Activated CD8-positive, alpha-beta memory T cell treated with anti-CD3 and anti-CD28 coated beads for 24 hours (primary cell): Measurements from ENCODE around the gene BABAM2.

Experiments
- DNase-seq: peaks from one replicate; pipeline ENCODE4 v3.0.0-alpha.2; 2020

The BABAM2 gene

DNA sequence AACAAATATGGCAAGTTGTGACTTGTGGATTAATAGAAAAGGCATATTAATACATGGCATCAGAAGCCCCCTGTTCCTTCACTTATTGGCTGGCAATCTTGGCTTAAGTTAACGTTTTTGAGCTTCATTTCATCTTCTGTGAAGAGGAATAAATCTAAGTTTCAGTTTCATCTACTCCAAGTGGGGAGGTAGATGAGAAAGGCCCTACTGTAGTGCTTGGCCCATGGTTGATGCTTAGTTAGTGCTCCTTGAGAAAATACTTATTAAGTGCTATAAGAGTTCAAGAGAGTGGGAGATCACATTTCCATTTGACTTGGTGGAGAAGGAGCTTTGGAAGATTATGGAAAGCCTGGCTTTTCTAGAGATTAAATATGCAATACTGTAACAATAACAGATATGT lies 244.3 kb downstream of the BABAM2 start:
- no peak for DNase-seq

DNA sequence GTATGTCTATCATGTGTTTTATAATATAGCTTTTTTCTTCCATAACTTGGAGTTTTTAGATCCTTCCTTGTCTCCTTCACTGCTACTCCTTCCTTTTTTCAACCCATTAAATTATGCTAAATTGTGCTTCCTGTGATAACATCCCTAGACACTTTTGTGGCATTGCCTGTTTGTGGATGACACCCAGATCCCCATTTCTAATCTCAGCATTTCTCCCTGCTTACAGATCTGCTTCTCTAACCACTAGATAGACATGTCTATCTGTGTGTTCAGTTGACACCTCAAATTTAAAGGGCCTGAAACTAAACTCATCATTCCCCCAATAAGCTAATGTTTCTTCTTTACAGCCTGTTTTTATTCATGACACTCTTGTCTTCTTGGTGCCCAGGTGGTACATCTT lies 244.8 kb downstream of the BABAM2 start:
- DNase-seq, result no peak

DNA sequence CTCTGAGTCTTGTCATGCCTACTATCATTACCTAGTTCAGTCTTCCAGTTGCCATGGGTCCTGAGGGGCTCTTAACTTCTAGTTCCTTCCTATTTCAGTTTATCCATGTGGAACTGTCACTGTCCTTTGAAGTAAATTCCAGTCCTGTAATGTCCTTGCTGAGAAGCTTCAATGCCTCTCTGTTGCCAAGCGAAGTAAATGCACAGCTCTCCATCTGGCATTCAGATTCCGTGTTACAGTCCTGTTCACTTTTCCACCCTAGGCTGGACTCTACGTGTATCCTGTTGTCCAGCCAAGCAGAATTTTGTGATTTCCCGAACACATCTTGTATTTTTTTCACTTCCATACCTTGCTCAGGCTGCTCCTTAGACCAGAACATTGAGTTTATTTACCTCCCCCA lies 245.3 kb downstream of the BABAM2 start:
- DNase-seq, result no peak

DNA sequence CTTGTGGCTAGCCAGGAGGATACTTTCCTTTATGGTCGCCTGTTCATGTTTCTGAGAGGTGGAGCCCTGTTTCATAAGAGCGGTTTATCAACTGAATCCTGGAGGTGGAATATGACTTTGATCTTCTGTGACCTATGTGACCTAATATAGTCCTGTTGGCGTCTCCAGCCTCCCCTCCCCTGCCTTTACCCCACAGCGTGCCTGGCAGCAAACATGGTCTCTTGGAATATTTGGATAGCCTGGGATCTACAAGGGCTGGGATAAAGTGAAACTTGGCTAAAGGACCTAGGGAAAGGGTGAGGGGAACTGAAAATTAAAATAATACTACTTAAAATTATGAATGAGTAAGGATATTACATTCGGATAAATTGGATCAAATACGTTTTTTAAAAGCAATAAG lies 246.0 kb downstream of the BABAM2 start:
- no peak for DNase-seq

DNA sequence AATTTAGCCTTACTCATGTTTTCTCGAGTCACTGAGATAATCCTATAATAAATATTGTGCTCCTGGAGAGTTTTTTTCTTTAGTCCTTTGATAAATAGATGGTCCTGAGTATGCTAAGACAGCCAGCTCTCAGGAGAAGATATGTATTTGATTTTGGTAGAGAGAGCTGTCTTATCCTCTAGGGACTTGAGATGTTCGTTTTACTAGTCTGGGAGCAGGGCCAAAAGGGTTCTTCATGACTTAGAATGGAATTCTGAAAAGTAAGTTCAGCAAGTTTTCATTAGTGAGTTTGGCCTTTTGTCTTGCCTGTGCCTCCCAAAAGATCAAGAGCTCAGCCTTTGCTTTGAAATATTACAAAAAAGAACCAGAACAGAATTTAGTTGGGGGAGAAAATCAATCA lies 246.7 kb downstream of the BABAM2 start:
- no peak for DNase-seq

DNA sequence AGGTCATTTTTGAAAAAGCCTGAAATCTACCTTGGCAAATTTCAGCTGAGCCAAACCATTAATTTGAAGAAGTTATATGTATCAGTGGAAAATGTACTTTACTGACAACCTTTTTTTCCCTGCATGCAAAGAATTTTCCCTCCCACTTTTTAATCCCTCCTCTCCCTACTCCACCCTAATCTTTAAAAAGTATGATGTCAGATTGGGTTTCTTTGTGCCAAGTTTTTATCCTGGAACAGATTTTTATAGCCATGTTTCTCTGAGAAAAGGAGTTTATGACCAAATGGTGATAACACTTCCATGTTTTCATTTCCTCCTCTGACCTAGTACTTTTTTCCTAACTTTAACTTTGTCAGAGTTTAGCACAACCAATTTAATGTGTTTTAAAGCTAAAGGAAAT lies 251.9 kb downstream of the BABAM2 start:
- no peak for DNase-seq

DNA sequence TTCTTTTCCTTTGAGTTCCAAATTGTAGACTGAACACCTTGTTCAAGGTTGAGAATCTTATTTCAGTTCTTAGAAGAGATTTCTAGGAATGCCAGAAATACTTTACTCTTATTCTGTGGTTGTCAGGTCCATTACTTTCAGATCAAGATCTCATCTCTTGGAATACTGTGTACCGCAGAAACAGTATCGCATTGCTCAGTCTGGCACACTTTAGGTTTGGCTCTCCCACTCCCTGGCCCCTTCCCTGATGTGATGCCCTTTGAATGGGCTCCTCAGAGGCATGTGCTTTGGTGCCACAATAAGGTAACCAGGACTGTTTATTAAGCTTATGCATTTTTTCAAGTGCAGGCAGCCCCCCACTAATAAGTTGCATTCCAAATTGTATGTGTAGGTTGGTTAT lies 257.5 kb downstream of the BABAM2 start:
- DNase-seq, result no peak

DNA sequence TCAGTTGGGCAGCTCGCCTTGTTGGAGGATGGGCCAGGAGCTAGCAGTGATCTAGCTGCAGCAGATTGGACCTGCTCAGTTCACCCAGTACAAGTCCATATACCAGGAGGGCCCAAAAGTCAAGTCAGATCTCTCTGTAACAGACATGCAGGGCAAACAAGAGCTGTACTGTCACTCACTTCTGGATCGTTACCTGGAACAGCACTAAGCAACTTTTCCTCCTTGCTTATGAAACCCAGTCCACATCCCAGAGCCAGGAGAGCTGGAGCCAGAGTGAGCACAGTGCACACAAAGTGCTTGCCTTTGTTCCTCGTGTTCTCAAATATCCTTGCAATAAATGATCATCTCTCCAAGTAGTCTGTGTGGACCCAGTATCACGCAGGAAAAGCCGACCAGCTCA lies 258.0 kb downstream of the BABAM2 start:
- no peak for DNase-seq

DNA sequence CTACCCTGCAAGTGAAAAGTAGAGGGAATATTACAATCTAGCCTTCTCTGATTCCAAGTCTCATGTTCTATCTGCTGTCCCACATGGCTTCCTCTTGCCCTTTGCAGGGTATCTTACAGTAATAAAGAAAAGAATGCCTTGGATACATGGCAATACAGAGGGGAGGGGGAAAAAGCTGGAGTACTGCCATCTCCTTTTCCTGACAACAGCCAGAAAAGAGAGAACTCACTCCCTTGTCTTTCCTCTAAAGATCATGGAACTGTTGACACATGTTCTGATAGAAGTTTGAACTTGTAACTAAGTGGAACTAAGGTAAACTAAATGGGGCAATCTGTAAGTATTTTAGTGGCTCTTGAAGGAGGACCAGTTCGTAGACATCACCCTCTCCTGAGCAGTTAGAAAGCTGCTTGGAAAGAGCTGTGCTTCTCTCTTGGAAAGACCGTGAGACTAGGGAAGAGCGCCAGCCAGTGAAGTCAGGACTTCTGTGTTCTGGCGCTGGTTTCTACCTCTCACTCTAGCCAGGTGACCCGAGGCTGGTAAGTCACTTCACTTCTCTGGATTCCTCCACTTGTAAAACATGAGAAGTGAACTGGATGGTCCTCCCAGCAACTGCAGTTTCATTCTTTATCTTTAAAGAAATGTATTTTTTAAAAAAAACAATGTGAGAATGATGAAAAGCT lies 259.8 kb downstream of the BABAM2 start:
- DNase-seq, result no peak

DNA sequence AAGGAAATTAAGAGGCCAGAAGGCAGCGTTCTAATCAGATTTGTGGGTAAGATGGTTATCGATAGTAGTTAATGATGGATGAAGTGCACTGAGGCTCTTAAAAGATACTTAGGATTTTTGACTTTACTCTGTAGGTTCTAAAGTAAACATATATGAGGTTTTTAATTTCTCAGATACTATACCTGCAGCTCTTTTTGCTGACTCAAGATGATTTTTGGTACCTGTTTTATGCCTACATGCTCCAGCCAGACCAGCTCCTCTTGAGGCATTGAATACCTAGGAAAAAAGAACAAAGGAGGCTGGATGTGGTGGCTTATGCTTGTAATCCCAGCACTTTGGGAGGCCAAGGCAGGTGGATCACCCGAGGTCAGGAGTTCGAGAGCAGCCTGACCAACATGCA lies 260.5 kb downstream of the BABAM2 start:
- no peak for DNase-seq

DNA sequence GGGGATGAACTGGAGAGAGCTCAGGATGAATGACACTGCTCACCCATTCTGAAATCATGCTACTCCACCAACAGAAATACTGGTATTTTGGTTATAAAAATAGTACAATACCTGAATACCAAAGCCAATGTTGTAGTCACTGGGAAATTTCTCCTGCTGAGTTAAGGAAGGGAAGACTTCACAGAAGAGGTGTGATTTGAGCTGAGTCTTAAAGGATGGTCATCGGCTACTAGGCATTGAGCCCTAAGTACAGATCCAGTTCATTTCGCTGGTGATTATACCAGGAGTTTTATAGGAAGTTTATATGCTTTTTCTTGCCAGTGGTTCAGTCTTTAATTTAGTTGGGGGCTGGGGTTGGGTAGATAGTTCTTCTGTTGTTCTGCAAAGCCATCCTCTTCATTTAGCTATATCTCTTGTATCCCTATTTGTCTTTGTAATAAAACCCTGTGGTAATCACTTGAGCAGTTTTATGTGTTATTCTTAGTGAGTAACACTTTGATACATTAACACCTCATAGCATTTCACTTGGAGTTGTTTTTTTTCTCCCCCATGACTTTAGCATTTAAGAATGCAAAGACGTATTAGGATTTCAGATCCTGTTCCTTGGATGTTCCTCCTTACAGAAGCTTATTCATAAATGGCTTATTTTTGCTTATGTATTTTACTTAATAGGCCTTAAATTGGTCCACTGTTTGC lies 262.2 kb downstream of the BABAM2 start:
- no peak for DNase-seq

DNA sequence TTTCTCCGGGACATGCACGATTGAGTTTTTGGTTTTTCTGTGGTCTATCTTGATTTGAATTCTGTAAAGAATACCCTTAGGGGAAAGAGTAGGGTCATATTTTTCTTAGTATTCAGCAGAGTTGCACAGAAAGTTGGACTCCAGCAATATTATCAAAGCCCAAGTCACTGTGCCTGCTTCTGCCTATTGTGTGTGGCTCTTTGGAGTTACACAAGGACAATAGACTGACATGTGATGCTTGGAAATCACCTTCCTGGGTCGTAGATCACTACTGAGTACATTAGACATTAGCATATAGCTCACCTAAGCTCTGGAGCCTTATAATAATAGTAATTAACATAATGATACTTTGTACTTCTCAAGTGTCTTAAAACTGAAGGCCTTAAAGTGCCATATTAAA lies 263.3 kb downstream of the BABAM2 start:
- DNase-seq, result no peak

DNA sequence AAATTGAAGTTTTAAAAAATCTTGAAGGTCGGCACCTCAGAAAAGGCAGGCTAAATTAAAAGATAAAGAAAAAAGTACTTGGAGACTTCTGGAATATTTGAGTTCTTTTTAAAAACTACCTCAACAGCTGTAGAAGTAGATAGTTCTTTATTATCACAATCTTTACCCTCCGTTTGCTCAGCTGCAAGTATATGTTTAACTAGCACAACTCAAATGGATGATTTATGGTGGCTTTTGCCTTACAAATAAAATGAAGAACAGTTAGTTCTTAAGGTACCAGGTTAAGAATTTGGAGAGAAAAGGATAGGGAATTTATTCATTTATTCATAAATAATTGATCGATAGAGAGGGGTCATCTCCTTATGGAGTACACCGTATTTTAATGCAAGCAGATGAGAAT lies 264.6 kb downstream of the BABAM2 start:
- no peak for DNase-seq

DNA sequence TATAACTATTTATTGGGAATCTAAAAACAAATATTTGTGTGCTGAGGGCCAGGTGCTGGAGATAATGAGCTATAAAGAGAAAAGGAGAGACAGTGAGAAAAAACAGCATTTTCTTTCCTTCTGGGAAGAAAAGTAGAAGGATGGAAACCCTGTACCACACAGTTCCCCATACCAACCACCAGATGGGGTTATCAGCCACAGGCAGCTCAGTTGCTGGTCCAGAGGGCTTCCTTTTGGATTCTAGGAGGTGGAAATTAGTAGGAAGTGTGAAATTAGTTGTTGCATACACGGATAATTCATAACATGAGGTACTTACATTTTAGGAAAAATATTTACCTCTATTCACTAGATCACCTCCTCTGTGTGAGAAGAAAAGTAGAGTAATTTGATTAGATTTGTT lies 265.1 kb downstream of the BABAM2 start:
- DNase-seq, result no peak

DNA sequence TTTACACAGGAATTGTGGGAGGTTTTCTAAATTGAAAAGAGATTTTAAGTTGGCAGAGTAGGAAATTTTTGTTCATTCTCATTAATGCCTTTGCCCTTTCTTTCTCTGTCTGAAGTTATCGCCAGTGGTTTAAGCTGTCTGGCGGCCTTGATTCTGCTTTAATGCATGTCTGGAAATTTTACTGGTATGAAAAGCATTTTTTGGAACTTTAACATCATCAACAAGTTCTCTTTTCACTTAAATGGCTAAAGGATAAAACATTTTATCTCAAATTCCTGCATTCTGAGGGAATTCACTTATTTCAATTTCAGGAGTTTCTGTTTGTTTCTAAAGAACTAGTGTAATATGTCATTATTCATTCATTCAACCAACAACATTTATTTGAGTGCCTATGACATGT lies 268.3 kb downstream of the BABAM2 start:
- no peak for DNase-seq

DNA sequence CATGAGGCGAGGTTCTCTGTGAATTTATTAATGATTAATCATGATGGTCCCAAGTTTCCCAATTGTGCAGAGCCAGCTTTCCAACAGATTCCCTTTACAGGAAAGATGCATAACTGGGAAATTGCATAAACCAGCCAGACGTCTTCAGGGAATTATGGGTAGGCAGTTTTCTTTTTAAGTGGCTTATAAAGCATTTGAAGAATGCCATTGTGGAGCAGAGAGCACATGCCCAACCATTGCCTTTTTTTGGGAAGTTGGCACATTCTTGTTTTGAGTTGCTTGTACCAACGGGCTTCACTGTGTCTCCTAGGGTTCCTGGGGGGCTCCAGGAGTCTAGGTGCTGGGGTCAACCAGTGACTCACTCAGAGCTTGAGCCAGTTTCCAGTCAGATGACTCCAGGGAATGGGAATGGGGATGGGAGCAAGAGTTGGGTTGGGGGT lies 270.5 kb downstream of the BABAM2 start:
- no peak for DNase-seq

DNA sequence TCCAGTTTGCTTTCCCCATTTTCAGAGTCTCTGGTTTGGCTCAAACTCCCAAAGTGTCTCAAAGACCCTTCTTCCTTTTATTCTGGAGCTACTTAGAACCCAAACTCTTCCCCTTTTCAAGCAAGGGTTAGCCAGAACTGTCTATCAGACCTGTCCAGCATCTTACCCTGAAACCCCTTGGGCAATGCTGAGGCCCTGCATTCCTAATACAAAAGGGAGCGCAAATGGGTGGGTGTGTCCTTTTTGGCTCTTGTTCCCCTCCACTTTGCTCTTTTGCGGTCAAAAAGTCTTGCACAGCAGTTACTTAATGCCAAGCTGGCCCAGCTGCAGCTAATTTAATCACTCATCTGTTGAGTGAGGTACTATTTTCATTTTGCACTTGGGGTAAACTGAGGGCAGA lies 270.9 kb downstream of the BABAM2 start:
- DNase-seq, result no peak

DNA sequence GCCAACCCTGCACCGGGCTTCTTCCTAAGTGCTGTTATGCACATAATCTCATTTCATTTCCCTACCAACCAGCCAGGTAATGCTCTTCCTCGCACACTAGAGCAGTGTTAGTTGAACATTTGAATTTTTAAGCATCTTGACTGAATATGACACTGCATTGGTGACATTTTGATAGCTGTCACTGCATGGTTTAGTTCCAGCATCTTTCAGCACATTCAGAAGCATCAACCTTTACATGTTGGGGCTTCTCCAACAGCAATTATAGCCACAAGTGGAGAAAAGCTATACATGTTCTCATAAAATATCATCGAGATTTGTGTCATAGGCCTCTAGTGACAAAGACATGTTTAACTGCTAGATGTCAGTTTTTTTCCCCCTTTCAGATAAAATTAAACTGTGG lies 272.0 kb downstream of the BABAM2 start:
- no peak for DNase-seq

DNA sequence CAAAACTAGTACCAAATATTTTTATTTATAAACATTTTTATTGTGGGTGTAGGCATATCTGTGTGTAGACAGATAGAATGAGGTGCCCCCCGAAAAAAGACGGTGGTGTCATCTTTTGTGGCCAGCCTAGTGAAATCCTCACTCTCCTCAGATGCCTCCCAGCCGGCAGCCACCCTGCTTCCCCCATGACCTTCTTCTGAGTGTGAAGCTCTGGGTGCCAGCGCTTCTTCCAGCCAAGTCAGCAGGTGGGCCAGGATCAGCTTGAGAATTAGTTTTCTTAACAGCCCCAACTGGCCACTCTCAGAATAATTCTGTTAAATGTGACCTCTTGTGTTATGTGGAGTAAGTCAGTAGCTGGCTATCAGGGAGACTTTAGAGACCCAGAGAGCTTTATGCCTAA lies 272.5 kb downstream of the BABAM2 start:
- no peak for DNase-seq

DNA sequence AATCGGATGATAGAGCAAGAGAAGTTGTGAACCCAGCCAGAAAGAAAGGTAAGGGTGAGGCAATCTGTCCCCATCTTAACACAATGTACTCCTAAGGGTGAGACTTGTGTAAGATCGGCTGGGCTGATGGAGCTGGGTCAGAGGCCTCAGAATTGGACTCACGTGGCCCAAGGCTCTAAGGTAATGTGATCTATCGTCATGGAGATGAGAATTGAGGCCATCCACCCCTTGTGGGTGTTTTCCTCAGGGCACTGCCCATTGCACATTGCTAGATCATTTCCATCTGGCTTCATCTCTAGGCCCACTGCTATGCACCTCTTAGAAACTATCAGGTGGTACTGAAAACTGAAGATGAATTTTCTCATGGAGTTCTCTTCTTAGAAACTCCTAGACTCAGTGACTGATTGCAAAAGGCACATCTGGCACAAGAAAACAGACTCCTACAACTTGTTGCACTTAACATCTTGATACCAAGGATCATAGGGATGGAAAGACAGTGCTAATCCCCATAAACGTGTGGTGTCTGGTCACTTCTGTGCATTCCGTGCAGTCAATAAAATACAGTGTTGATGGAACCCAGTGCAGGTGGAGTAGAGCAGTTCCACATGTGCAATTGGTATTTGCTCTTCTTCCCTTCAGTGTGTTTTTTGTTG lies 273.2 kb downstream of the BABAM2 start:
- no peak for DNase-seq

DNA sequence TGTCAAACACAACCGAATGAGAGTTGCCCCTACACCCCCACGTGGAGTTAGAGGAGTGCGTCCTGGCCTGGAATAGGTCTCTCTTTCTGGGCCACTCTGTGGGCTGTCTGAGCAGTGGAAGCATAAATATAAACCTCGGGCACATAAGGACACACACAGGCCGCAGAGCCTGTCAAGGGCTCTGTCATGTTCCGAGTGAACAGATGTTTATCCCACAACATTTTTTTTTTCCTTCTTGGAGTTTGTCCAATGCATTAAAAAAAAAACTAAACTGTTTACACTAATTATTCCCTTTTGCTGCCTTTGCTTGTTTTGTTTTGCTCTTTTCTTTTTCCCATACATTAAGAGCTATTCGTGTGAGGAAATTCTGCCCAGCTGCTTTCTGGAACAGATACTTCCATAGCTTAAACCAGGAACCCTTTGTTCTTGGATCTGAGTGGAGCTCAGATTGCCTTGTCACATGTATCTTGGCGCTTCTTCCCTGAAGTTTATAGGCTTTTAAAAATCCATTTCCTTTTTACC lies 273.8 kb downstream of the BABAM2 start:
- DNase-seq, result no peak

DNA sequence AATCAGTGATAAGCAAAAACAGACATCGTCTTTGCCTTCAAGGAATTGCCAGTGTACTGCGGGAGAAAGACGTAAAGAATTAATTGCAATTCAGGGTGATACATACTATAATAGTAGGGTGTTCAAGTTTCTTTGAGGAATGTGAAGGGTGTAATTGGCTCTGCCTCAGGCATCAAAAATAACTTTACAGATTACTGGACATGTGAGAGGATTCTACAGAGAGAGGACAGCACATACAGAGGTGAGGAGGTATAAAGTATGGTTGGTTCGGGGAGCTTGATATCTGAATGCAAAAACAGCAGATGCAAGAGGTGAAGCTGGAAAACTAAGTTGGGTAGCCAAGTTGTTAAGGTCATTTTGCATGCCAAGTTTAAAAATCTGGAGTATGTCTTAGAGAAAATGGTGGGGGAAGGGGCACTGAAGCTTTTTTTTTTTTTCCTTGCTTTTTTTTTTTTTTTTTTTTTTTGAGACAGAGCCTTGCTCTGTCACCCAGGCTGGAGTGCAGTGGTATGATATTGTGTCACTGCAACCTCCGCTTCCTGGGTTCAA lies 274.6 kb downstream of the BABAM2 start:
- no peak for DNase-seq

DNA sequence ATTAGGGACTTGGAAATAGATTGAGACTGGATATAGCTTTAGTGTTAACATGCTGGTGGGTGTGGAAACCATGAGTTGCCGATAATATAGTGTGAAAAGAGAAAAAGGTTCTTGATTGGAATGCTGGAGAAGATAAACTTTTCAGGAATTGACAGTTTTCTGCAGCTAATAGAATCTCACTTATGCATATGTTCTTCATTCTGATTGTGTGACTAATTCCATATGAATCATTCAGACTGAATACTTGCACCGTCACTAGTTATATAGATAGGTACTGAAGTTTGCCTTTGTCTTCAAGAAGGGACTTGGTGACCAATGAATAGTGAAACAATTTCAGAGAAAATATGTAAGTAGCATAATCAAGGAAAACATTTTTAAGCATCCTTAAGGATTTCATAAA lies 276.4 kb downstream of the BABAM2 start:
- no peak for DNase-seq

DNA sequence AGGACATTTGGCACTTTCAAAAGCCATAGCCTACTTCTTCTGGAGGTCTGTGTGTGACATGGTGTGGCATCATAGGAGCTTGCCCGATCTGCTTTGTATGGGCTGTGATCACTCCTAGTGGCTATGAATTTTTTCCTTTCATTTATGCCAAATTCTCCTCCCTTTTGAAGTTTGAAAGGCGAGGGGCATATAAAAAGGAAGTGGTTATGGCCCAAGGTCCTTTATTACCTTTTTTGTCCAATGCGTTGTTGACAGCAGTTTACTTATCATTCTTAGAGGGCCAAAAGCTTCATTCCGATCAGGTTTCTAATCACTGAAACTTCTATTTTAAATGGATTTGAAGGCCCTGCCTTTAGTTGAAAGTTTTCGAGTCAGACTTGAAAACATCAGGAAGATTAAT lies 277.8 kb downstream of the BABAM2 start:
- no peak for DNase-seq
